Measurements from ENCODE around the gene DSCAML1.

DSCAML1 gene

DNA sequence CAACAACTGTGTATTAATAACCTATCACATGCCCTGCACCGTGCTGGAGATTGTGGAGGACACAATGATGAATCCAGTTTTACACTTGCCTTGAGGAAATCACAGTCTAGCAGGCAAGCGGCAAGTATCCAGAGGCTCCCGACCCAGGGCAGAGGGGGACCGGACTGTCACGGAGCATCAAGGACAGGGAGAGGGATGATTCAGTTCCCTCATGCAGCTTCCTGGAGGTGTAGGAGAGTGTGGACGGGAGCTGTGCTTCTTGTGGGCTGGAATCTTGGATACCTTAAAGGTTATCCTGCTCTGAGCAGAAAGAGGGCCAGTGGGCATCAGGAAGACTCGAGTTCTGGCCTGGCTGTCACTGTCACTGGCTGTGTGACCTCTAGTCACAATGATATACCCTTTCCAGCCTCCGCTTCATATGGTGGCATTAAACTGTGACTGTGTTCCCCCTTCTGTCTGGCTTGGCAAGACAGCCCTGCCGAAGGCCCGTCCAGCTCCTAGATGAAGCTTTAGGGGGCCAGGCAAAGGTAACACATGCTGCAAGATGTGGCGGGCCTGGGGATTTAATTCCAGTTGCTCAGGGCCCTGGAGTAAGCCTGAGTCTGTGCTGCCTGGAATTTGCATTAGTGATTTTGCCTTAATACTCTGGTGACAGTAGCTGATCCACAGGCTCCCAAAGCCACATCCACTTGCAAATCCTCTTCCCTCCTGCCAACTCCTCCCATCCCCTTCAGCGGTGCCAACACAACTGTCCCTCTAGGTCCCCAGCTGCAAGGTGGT, 162.8 kb downstream of the DSCAML1 start:
- DNase-seq (ENCODE audit: insufficient read length, low spot score) (no peak), FAIRE-seq (no peak)
- TF ChIP-seq PAX5 (IDR thresholded peaks at IDR 0.05; ENCODE audit: insufficient read depth, low read length, severe bottlenecking) (no peak), POU2F2 (IDR thresholded peaks at IDR 0.05; ENCODE audit: low read depth, low read length) (no peak)

DNA sequence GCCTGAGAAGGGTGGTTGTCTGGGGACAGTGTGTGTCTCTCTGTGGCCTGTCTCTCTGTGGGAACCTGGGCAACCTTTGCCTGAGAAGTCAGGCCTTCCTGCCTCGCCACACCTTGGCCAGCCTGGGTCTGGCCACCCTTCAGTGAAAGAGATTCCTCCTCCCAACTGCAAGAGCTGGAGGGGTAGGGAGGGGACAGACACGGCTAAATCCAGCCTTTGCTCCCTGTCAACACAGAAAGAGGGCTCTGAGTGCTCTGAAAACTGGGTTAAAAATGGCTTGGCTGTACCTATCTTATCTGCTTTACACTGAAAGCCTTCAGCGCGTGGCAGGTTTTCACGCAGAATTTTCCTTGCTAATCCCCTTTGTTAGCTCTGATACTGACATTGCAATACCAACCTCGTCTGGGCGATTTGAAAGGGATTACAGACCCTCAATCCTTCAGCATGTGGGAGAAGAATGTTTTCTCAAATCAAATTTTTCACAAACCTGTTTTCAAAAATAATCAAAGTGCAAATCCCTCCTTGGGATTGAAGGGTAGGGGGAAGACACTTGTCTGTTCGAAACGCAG, 163.7 kb downstream of the DSCAML1 start:
- FAIRE-seq: no peak
- TF ChIP-seq TAF1 (IDR thresholded peaks at IDR 0.05; ENCODE audit: low read depth, low read length) (no peak), POLR2A (IDR thresholded peaks at IDR 0.05; ENCODE audit: low read depth, low read length) (no peak), SPI1 (IDR thresholded peaks at IDR 0.05; ENCODE audit: low read depth, low read length) (no peak), PAX5 (IDR thresholded peaks at IDR 0.05; ENCODE audit: insufficient read depth, low read length, severe bottlenecking) (no peak), POLR2AphosphoS5 (IDR thresholded peaks at IDR 0.05; ENCODE audit: low read depth, low read length) (no peak), POU2F2 (IDR thresholded peaks at IDR 0.05; ENCODE audit: low read depth, low read length) (no peak)

DNA sequence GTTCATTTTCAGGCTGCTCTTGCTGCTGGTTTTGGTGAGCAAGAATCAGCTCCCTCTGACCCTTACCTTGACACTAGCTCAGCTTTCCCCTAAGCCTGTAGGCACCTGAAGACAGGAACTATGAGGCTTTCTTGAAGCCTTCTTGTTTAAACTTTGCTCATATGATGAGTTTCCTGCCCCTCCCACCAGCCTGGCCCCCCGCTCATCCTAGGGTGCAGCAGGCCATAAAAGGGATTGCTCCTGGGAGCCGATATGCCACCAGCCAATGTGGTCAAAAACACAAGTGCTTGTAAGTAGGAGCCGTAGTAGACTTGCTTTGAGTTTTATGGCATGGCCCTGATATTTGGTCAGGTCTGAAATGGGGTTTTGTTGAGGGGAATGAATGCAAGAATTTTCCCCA, 164.7 kb downstream of the DSCAML1 start:
- FAIRE-seq (no peak), DNase-seq (ENCODE audit: insufficient read length, low spot score) (no peak)
- TF ChIP-seq PAX5 (IDR thresholded peaks at IDR 0.05; ENCODE audit: insufficient read depth, low read length, severe bottlenecking) (no peak), POLR2AphosphoS5 (IDR thresholded peaks at IDR 0.05; ENCODE audit: low read depth, low read length) (no peak), SPI1 (IDR thresholded peaks at IDR 0.05; ENCODE audit: low read depth, low read length) (no peak), TAF1 (IDR thresholded peaks at IDR 0.05; ENCODE audit: low read depth, low read length) (no peak), POU2F2 (IDR thresholded peaks at IDR 0.05; ENCODE audit: low read depth, low read length) (no peak), POLR2A (IDR thresholded peaks at IDR 0.05; ENCODE audit: low read depth, low read length) (no peak)

More for the DNA sequence above, 163.7 kb downstream of the DSCAML1 start:
- DNase-seq (ENCODE audit: insufficient read length, low spot score): no peak

DNA sequence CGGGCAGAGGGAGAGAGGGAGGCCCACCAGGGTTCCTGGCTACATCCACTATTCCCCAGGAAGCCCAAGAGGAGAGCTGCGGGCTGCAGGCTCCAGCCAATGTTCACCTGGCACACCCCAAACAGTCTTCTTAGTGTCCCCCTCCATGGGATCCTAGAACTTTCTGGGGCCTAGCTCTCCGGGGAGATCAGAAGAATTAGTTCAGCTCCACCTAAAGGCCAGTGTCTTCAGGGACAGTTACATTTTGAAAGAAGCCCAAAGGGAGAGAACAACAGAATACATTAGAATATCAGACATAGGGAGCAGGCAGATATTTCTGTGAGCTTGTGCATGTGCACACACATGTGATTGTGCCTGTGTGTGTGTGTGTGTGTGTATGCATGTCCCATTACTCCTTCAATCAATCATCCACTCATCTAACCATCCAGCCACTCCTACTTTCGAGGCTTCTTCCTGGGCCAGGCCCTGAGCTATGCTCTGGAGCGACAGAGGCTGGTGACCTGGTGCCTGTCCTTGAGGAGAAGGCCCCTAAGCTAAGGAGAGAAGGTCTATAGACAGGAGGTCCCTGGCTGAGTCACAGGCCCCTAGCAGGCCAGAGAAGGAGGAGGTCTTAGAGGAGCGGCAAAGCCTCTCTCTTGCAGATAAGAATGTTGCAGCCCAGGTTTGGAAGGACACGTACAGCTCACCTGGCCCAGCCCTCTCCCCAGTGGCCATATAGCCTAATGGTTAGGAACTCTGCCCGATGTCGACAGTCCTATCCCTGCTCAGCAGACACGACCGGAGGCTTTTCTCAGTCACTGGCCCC, 165.5 kb downstream of the DSCAML1 start:
- FAIRE-seq (no peak), DNase-seq (ENCODE audit: insufficient read length, low spot score) (no peak)
- TF ChIP-seq POLR2AphosphoS5 (IDR thresholded peaks at IDR 0.05; ENCODE audit: low read depth, low read length) (no peak), SPI1 (IDR thresholded peaks at IDR 0.05; ENCODE audit: low read depth, low read length) (no peak), POLR2A (IDR thresholded peaks at IDR 0.05; ENCODE audit: low read depth, low read length) (no peak), PAX5 (IDR thresholded peaks at IDR 0.05; ENCODE audit: insufficient read depth, low read length, severe bottlenecking) (no peak), TAF1 (IDR thresholded peaks at IDR 0.05; ENCODE audit: low read depth, low read length) (no peak), POU2F2 (IDR thresholded peaks at IDR 0.05; ENCODE audit: low read depth, low read length) (no peak)

DNA sequence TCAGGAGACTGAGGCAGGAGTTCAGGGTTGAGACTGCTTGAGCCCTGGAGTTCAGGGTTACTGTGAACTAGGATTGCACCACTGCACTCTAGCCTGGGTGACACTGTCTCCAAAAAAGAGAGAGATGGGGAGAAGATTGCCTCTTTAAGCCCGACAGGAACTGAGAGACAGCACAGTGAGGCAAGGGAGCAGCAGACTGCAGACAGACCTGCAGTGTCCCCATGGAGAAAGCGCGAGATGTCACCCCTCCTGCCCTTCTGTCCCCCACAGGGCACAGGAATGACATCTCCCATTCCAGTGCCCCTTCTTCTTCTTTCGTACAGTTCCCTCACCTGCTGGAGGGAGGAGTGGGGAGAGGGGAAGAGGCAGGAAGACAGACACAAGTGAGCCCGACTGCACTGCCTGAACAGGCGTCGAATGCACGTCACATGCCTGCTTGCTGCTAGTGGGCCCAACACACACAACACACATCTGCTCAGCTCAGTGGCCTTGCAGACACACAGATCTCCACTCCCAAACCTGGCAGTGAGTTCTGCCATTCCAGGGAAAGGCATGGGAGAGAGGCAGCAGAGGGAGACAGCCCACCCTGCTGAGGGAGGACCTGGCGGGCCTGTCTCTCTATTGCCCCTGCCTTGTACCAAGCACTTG, 167.0 kb downstream of the DSCAML1 start:
- FAIRE-seq: no peak

DNA sequence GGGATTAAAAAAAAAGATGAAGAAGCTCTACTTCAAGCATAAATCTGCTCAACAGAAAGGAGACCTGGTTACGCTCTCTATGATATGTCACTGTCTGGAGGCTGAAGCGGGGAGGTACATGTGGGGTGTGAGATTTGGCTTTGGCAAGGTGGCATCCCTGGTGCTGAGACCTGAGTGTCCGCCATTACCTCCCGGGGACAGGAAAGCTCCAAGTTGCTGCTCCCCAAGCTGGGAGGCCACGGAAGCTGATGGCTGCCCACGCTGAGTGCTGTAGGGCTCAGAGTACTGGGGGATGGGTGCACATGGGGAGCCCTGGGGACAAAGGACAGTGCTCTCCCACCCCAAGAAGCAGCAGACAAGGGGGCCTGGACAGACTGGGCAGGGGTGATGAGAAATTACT, 167.9 kb downstream of the DSCAML1 start:
- no peak for TF ChIP-seq PAX5 (IDR thresholded peaks at IDR 0.05; ENCODE audit: insufficient read depth, low read length, severe bottlenecking)
- no peak for TF ChIP-seq SPI1 (IDR thresholded peaks at IDR 0.05; ENCODE audit: low read depth, low read length)
- TF ChIP-seq POLR2AphosphoS5 (IDR thresholded peaks at IDR 0.05; ENCODE audit: low read depth, low read length): no peak
- TF ChIP-seq POU2F2 (IDR thresholded peaks at IDR 0.05; ENCODE audit: low read depth, low read length): no peak
- DNase-seq (ENCODE audit: insufficient read length, low spot score) (no peak), FAIRE-seq (no peak)

More for the DNA sequence above, 167.0 kb downstream of the DSCAML1 start:
- DNase-seq (ENCODE audit: insufficient read length, low spot score): no peak
- no peak for TF ChIP-seq POLR2AphosphoS5 (IDR thresholded peaks at IDR 0.05; ENCODE audit: low read depth, low read length)
- TF ChIP-seq POU2F2 (IDR thresholded peaks at IDR 0.05; ENCODE audit: low read depth, low read length): no peak
- TF ChIP-seq SPI1 (IDR thresholded peaks at IDR 0.05; ENCODE audit: low read depth, low read length): no peak
- no peak for TF ChIP-seq POLR2A (IDR thresholded peaks at IDR 0.05; ENCODE audit: low read depth, low read length)
- no peak for TF ChIP-seq PAX5 (IDR thresholded peaks at IDR 0.05; ENCODE audit: insufficient read depth, low read length, severe bottlenecking)
- no peak for TF ChIP-seq TAF1 (IDR thresholded peaks at IDR 0.05; ENCODE audit: low read depth, low read length)

DNA sequence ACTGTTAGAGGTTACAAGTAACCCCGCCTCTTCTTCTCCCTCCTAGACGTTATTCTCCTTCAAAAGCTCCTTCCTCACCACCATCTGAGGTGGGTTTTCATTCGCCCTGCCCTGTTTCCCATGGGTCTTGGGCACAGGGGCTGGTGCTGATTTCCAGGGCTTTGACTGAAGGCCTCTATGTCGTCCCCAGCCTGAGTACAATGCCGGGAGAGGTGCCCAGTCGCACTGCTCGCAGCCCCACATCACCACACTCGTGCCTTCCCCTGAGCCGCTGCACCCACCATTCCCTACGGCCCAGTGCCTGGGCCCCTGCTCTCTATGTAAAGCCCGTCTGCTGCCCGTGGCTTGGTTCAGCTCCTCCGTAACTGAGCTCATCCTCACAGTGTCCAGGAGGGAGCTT, 169.8 kb downstream of the DSCAML1 start:
- no peak for TF ChIP-seq PAX5 (IDR thresholded peaks at IDR 0.05; ENCODE audit: insufficient read depth, low read length, severe bottlenecking)
- TF ChIP-seq POLR2AphosphoS5 (IDR thresholded peaks at IDR 0.05; ENCODE audit: low read depth, low read length): no peak
- TF ChIP-seq TAF1 (IDR thresholded peaks at IDR 0.05; ENCODE audit: low read depth, low read length): no peak
- no peak for TF ChIP-seq POLR2A (IDR thresholded peaks at IDR 0.05; ENCODE audit: low read depth, low read length)
- TF ChIP-seq SPI1 (IDR thresholded peaks at IDR 0.05; ENCODE audit: low read depth, low read length): no peak
- no peak for TF ChIP-seq POU2F2 (IDR thresholded peaks at IDR 0.05; ENCODE audit: low read depth, low read length)
- no peak for DNase-seq (ENCODE audit: insufficient read length, low spot score)
- FAIRE-seq: no peak

DNA sequence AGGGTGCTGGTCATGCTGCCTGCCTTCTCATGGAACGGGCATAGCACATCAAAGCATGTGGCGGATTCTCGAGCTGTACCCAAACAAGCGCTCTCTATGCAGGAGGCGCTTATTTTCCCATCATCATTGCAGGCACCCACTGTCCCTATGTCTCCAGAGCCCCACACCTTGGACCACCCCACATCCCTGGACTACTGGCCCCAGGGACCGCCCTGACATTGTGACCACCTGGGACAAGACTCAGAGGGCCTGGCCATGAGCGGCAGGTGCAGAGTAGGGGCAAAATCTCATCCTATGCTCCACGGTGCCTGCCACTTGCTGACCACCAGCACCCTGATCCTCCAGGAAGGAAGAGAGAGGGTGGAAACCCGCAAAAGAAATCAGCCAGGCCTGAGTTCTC, 170.4 kb downstream of the DSCAML1 start:
- FAIRE-seq (no peak), DNase-seq (ENCODE audit: insufficient read length, low spot score) (no peak)
- no peak for TF ChIP-seq TAF1 (IDR thresholded peaks at IDR 0.05; ENCODE audit: low read depth, low read length)
- no peak for TF ChIP-seq PAX5 (IDR thresholded peaks at IDR 0.05; ENCODE audit: insufficient read depth, low read length, severe bottlenecking)
- no peak for TF ChIP-seq POLR2A (IDR thresholded peaks at IDR 0.05; ENCODE audit: low read depth, low read length)
- no peak for TF ChIP-seq SPI1 (IDR thresholded peaks at IDR 0.05; ENCODE audit: low read depth, low read length)
- TF ChIP-seq POLR2AphosphoS5 (IDR thresholded peaks at IDR 0.05; ENCODE audit: low read depth, low read length): no peak
- TF ChIP-seq POU2F2 (IDR thresholded peaks at IDR 0.05; ENCODE audit: low read depth, low read length): no peak

DNA sequence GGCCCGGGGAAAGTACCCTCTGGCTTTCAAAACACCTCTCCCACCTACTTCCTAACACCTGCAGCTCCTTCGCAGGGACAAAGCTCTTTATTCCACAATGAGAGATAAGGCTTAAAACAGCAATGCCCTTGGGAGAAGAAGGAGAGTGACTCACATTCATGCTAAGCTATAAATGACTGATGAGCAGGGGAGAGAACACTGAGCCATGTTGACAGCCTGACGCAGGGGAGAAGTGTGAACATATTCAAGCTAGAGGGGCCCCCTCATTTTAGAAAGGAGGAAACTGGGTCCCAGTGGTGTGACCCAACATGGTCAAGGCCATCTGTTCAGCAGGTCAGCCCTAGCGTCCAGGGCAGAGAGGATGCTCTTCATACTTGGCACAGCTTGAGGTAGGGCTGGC, 171.8 kb downstream of the DSCAML1 start:
- FAIRE-seq (no peak), DNase-seq (ENCODE audit: insufficient read length, low spot score) (no peak)
- TF ChIP-seq SPI1 (IDR thresholded peaks at IDR 0.05; ENCODE audit: low read depth, low read length) (no peak), POLR2A (IDR thresholded peaks at IDR 0.05; ENCODE audit: low read depth, low read length) (no peak), TAF1 (IDR thresholded peaks at IDR 0.05; ENCODE audit: low read depth, low read length) (no peak), POLR2AphosphoS5 (IDR thresholded peaks at IDR 0.05; ENCODE audit: low read depth, low read length) (no peak), POU2F2 (IDR thresholded peaks at IDR 0.05; ENCODE audit: low read depth, low read length) (no peak), PAX5 (IDR thresholded peaks at IDR 0.05; ENCODE audit: insufficient read depth, low read length, severe bottlenecking) (no peak)

Data from GM12891 (cell line).